IMR-90 (cell line): ENCODE data around the gene GPR27. TPM values are rescaled to one million over a fixed set of nuclear protein-coding genes. Genes with fewer than 3 reads are reported as not detected.

ENCODE experiments used
- ATAC-seq: fragments of 200-7000 bp; cut with Tn5 transposase; 2 replicates; pipeline ENCODE4 v1.9.1; 2020; ENCODE audit warnings: low read depth, mild to moderate bottlenecking, moderate library complexity
- BruUV-seq: library from RNA; stranded (reverse); fragments of 400-500 nt; replicated peaks from 2 replicates; lab custom pipeline; 2021; lab: Mats Ljungman, UMichigan
- CTCF ChIA-PET: fragments of 300-600 bp; formaldehyde crosslinking; extraction: SDS; loops from one replicate; lab custom pipeline; 2021; ENCODE audit warnings: antibody characterized with exemption; lab: Yijun Ruan, JAX
- POLR2A ChIA-PET: fragments of 300-600 bp; sonication (Branson Sonifier 250); formaldehyde crosslinking; loops from one replicate; lab custom pipeline; 2022; ENCODE audit warnings: antibody characterized with exemption; ENCODE audit not compliant: unreplicated experiment; lab: Charles Lee
- DNase-seq: peaks from one replicate; pipeline ENCODE4 v3.0.0; 2013
- H2AFZ ChIP-seq: replicated peaks from 2 replicates; pipeline ENCODE3; 2013; ENCODE audit warnings: low read length, mild to moderate bottlenecking; ENCODE audit not compliant: poor library complexity
- H2AK5ac ChIP-seq: 2 replicates; pipeline ENCODE4 v1.6.1; 2013; ENCODE audit warnings: low read depth, low read length, inconsistent platforms
- H2AK9ac ChIP-seq: replicated peaks from 2 replicates; pipeline ENCODE3; 2013; ENCODE audit warnings: mild to moderate bottlenecking, low read depth, low read length, moderate library complexity; ENCODE audit not compliant: poor library complexity
- H2BK120ac ChIP-seq: 2 replicates; pipeline ENCODE4 v1.6.1; 2013; ENCODE audit warnings: low read depth, low read length, inconsistent platforms
- H2BK15ac ChIP-seq: 3 replicates; pipeline ENCODE4 v1.6.1; 2013; ENCODE audit warnings: low read depth, low read length, inconsistent platforms
- H2BK20ac ChIP-seq: 2 replicates; pipeline ENCODE4 v1.6.1; 2013; ENCODE audit warnings: low read depth, mild to moderate bottlenecking, inconsistent platforms, low read length, moderate library complexity
- H2BK5ac ChIP-seq: 2 replicates; pipeline ENCODE4 v1.6.1; 2013; ENCODE audit warnings: mild to moderate bottlenecking, low read depth, low read length, inconsistent platforms; ENCODE audit not compliant: poor library complexity, severe bottlenecking
- H3K14ac ChIP-seq: replicated peaks from 2 replicates; pipeline ENCODE4 v1.6.1; 2013; ENCODE audit warnings: low read depth, low read length, inconsistent platforms
- H3K18ac ChIP-seq: 2 replicates; pipeline ENCODE4 v1.6.1; 2013; ENCODE audit warnings: low read depth, low read length, control low read depth
- H3K23ac ChIP-seq: 2 replicates; pipeline ENCODE4 v1.6.1; 2013; ENCODE audit warnings: low read depth, low read length, inconsistent platforms
- H3K27ac ChIP-seq: 2 replicates; pipeline ENCODE4 v1.5.1; 2013; ENCODE audit warnings: mild to moderate bottlenecking, control low read depth, low read length; ENCODE audit not compliant: insufficient read depth
- H3K27me3 ChIP-seq: 2 replicates; pipeline ENCODE4 v1.6.1; 2013; ENCODE audit warnings: low read length; ENCODE audit not compliant: control insufficient read depth, insufficient read depth
- H3K36me3 ChIP-seq: 2 replicates; pipeline ENCODE4 v1.6.1; 2013; ENCODE audit warnings: low read length, mixed read lengths; ENCODE audit not compliant: control insufficient read depth, insufficient read depth
- H3K4ac ChIP-seq: 2 replicates; pipeline ENCODE4 v1.6.1; 2013; ENCODE audit warnings: low read depth, low read length, inconsistent platforms
- H3K4me1 ChIP-seq: 2 replicates; pipeline ENCODE4 v1.6.1; 2013; ENCODE audit warnings: low read length, mixed read lengths; ENCODE audit not compliant: control insufficient read depth, insufficient read depth
- H3K4me2 ChIP-seq: 2 replicates; pipeline ENCODE4 v1.6.1; 2013; ENCODE audit warnings: low read depth, mild to moderate bottlenecking, control low read depth, low read length, moderate library complexity
- H3K4me3 ChIP-seq: 2 replicates; pipeline ENCODE4 v1.5.1; 2013; ENCODE audit warnings: low read depth, mild to moderate bottlenecking, control low read depth, low read length, moderate library complexity; ENCODE audit not compliant: insufficient read depth
- H3K56ac ChIP-seq: 2 replicates; pipeline ENCODE4 v1.6.1; 2013; ENCODE audit warnings: low read length, inconsistent platforms; ENCODE audit not compliant: insufficient read depth; ENCODE audit errors: extremely low read depth
- H3K79me1 ChIP-seq, 2 experiments: 2 replicates each; pipeline ENCODE4 v1.6.1; 2013; ENCODE audit warnings: low read length in 2 of 2, inconsistent platforms in 1 of 2, low read depth in 1 of 2
- H3K9ac ChIP-seq: 2 replicates; pipeline ENCODE4 v1.6.1; 2013; ENCODE audit warnings: low read depth, low read length, control low read depth
- H3K9me1 ChIP-seq: 2 replicates; pipeline ENCODE4 v1.6.1; 2013; ENCODE audit warnings: low read length, inconsistent platforms; ENCODE audit not compliant: insufficient read depth
- H3K9me3 ChIP-seq: 2 replicates; pipeline ENCODE4 v1.6.1; 2013; ENCODE audit warnings: low read length; ENCODE audit not compliant: control insufficient read depth, insufficient read depth
- H4K20me1 ChIP-seq: 2 replicates; pipeline ENCODE4 v1.6.1; 2013; ENCODE audit warnings: low read length, inconsistent platforms; ENCODE audit not compliant: insufficient read depth
- H4K5ac ChIP-seq: 2 replicates; pipeline ENCODE4 v1.6.1; 2013; ENCODE audit warnings: mild to moderate bottlenecking, low read depth, low read length, control low read depth
- H4K8ac ChIP-seq, 2 experiments: 2 replicates each; pipeline ENCODE4 v1.6.1; 2013; ENCODE audit warnings: low read depth in 2 of 2, low read length in 2 of 2, control low read depth in 1 of 2, inconsistent platforms in 1 of 2
- H4K91ac ChIP-seq: 2 replicates; pipeline ENCODE4 v1.6.1; 2013; ENCODE audit warnings: low read depth, low read length, inconsistent platforms; ENCODE audit not compliant: insufficient read depth
- MAFK ChIP-seq: IDR thresholded peaks from 2 replicates; pipeline ENCODE4 v1.6.1; 2012; ENCODE audit warnings: low read depth, low read length, improper control_type of control experiment
- MAZ ChIP-seq: IDR thresholded peaks from 2 replicates; pipeline ENCODE4 v1.6.1; 2012; ENCODE audit warnings: low read depth, mild to moderate bottlenecking, low read length, improper control_type of control experiment, moderate library complexity, borderline replicate concordance
- NFE2L2 ChIP-seq: fragments of 150-350 bp; IDR thresholded peaks from 2 replicates; pipeline ENCODE4 v1.6.1; 2016; ENCODE audit warnings: low read depth, mild to moderate bottlenecking, low read length
- whole genome bisulfite sequencing, 2 experiments: methylation state at CpG; one replicate each; pipeline versions ENCODE4 v1.1.5 to v1.1.7; 2013; ENCODE audit warnings: missing lambda C conversion rate in 2 of 2; ENCODE audit not compliant: insufficient read length in 1 of 2; ENCODE audit errors: extremely low coverage in 2 of 2; 5-methylcytosine and 5-hydroxymethylcytosine counted together
- dilution Hi-C: fragments of 300-500 bp; cut with HindIII; formaldehyde crosslinking; loops from one replicate; pipeline ENCODE4 v1.14.3; 2018; ENCODE audit warnings: low sequenced_read_pairs; ENCODE audit not compliant: unreplicated experiment
- in situ Hi-C: fragments of 300-500 bp; cut with MboI; formaldehyde crosslinking; loops from 3 replicates; pipeline ENCODE4 v1.14.3; 2019; ENCODE audit warnings: low sequenced_read_pairs, inconsistent platforms, mixed read lengths
- intact Hi-C: fragments of 100-400 bp; cut with micrococcal nuclease; formaldehyde crosslinking; loops from 2 replicates; pipeline ENCODE4 v1.10.0; 2022
- polyA plus RNA-seq, 3 experiments: library from polyadenylated mRNA; depleted of rRNA; stranded (reverse); fragments of >200 nt; gene quantifications; 2 replicates each; pipeline ENCODE4 v1.2.3, GENCODE V29; 2012; ENCODE audit warnings: low replicate concordance in 1 of 3
- total RNA-seq: library from RNA; depleted of rRNA; stranded (reverse); fragments of >200 nt; gene quantifications from 2 replicates; pipeline ENCODE4 v1.2.3, GENCODE V29; 2012
- TF ChIP-seq, protein P1 (sequence below): fragments of 150-350 bp; IDR thresholded peaks from 2 replicates; pipeline ENCODE4 v1.6.1; 2016; ENCODE audit warnings: low read depth, mild to moderate bottlenecking, low read length, moderate library complexity, borderline replicate concordance

Gene GPR27
- total and polyA plus RNA-seq, 2 of the 4 experiments (the other 2 are of a cell fraction): not detected

DNA sequence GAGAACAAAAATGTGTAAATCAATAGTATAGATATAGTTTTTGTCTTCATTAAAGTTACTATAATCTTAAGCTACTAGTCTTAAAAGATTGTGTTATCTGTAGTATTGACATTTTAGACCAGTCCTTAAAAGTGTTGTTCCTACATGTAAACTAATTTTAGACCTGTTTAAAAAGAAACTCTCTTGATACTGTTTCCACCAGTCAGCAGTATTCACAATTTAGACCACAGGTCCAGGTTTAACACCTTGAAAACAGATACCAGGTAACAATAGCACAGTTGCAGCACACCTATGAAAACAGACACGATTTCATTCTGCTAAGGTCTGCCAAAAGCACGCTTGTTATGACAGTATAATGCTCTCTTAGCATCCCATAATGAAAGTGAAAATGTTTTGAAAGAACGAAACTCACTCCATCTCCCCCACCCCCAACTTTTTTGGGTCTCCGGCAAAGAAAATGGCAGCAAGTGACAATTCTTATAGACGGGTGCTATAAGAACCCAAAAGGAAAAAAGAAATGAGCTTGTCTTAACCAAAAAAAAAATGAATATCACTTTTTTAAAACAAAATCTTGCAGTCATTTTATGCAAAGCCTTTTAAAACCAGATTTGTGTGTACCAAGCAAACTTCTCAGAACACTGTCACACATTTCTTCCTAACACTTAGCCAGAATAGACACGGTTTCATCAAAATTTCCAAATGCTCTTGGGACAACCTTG lies 30.0 kb upstream of the GPR27 start:
- Histone ChIP-seq H4K5ac (no peak overlapping the region), H3K23ac (no peak overlapping the region), H4K8ac (no peak overlapping the region), H3K56ac (no peak overlapping the region), H4K20me1 (no peaks in the 10 kb centered on the region), H3K14ac (no peak overlapping the region), H2BK120ac (no peak overlapping the region), H2BK5ac (no peak overlapping the region), H3K9me3 (no peaks in the 10 kb centered on the region), H3K27ac (no peak overlapping the region), H4K91ac (no peak overlapping the region), H3K27me3 (peaks cover 58% of the 10 kb centered on the region), H2BK15ac (no peak overlapping the region), H2AK9ac (no peak overlapping the region), H3K18ac (no peak overlapping the region), H3K9me1 (no peaks in the 10 kb centered on the region; the same call in 1 of the 2 replicates), H3K79me1 (no peaks in the 10 kb centered on the region), H3K4me1 (peaks cover 2% of the 10 kb centered on the region; the same call in 1 of the 2 replicates), H3K36me3 (no peaks in the 10 kb centered on the region), H2BK20ac (no peak overlapping the region), H3K4me3 (no peak overlapping the region), H2AK5ac (no peak overlapping the region), H3K4ac (no peak overlapping the region), H2AFZ (no peak overlapping the region), H3K4me2 (no peak overlapping the region), H3K9ac (no peak overlapping the region)
- WGBS, 2 experiments: no CpG with 5 or more reads among the region's 6 CpGs
- dilution Hi-C loops (no loop called here), in situ Hi-C loops (loop anchor here (5.0 to 10.0 kb wide), 2 partner anchors 1099 to 1351 kb away; no protein-coding TSS in a partner anchor), intact Hi-C loops (no loop called here)
- no TSS peak for BruUV-seq
- TF ChIP-seq NFE2L2: no peak
- TF ChIP-seq, protein P1, sequence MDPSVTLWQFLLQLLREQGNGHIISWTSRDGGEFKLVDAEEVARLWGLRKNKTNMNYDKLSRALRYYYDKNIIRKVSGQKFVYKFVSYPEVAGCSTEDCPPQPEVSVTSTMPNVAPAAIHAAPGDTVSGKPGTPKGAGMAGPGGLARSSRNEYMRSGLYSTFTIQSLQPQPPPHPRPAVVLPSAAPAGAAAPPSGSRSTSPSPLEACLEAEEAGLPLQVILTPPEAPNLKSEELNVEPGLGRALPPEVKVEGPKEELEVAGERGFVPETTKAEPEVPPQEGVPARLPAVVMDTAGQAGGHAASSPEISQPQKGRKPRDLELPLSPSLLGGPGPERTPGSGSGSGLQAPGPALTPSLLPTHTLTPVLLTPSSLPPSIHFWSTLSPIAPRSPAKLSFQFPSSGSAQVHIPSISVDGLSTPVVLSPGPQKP: no peak
- no peak for TF ChIP-seq MAZ
- TF ChIP-seq MAFK: peak; percentile 26; the same call in 1 of the 2 replicates
- POLR2A ChIA-PET: interaction anchor here (0.6 kb wide), 1 partner anchor 776 kb away, joined by 3 read pairs; no protein-coding TSS in a partner anchor
- DNase-seq: no peak
- ATAC-seq: no peak
- CTCF ChIA-PET: interaction anchor here (1.6 kb wide), 1 partner anchor 12 kb away, joined by 6 read pairs; no protein-coding TSS in a partner anchor
